GM19351 (cell line): ENCODE data around the gene TSPEAR.

Experiments used
- ATAC-seq: cut with Tn5 transposase; IDR thresholded peaks from one replicate; pipeline ENCODE4 v1.9.1; 2021; ENCODE audit warnings: mild to moderate bottlenecking, moderate library complexity; ENCODE audit not compliant: unreplicated experiment

Gene TSPEAR

GRCh38 chr21:44533891-44534627 lies 177.3 kb downstream of the TSPEAR start:
- ATAC-seq = no peak

- no peak for ATAC-seq
Observed at GRCh38 chr21:44533121-44533890, 178.1 kb downstream of the TSPEAR start.

GRCh38 chr21:44532712-44533111 lies 178.7 kb downstream of the TSPEAR start:
- ATAC-seq = no peak

DNA sequence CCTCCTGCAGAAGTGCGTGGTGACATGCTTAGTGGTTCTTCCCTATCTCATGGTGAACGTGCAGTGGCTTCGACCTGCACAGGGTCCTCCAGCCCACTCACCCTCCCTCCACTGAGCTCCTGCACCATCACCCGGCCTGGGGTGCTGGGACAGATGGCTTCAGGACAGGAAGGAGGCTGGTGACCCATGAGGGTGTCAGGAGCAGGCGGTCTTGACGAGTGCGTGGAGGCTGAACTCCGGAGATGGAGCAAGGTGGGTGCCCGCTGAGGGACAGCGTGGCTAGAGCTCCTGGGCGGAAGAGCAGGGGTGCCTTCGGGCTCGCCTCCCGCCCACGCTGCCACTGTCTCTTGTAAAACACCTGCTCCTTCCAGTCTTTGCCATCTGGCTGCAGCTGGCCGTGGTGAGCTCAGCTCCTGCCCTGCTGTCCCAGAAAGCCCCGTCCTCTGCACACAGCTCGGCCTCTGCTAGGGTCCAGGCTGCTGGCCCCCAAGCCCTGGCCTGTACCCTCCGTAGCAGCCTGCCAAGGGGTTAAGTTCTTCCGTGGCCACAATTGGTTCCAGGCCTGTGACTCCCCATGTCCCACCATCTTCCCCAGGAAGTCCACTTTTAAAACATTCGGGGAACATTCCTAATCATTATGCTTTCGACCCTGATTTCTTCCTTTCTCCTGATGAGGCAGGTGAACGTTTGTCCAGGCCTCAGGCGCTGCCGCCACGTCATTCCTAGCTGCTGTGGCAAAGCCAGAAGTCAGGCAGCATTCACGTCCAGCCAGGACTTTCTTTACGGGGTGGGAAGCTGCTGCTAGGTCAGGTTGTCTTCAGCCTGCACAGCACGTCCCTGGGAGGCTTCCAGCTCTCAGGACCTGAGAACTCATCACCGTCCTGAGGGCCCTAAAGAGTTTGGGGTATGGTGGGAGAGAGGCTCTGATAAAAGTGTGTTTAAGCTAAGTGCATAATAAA lies 179.5 kb downstream of the TSPEAR start:
- no peak for ATAC-seq

DNA sequence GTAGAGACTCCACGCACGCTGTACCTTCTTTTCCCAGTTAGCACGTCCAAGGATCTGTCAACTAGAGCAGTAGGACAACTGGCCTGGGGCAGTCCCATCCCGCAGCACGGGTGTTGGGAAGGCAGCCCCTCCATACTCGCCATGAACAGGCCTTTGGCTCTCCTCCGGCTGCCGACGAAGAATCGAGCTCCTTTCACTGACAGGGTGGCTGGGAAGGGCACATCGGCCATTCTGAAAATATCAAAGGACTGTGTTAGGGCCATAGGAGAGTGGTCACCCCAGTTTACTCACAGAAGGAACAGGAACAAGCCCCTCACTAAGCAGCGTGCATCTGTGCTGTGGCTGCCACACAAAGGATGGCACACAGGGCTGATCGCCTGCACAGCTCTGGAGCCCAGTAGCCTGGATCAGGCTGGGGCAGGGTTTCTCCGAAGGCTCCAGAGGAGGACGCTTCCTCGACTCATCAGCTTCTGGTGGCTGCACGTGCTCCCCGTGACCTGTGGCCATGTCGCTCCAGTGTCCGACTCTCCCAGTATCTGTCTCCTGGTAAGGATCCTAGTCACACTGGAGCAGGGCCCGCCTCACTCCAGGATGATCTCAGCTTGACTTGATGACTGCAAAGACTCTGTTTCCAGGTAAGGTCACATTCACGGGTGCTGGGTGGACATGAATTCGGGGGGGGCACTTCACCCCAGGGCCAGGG lies 180.3 kb downstream of the TSPEAR start:
- ATAC-seq = no peak

- ATAC-seq = no peak
Observed at GRCh38 chr21:44530221-44530902, 181.0 kb downstream of the TSPEAR start.

DNA sequence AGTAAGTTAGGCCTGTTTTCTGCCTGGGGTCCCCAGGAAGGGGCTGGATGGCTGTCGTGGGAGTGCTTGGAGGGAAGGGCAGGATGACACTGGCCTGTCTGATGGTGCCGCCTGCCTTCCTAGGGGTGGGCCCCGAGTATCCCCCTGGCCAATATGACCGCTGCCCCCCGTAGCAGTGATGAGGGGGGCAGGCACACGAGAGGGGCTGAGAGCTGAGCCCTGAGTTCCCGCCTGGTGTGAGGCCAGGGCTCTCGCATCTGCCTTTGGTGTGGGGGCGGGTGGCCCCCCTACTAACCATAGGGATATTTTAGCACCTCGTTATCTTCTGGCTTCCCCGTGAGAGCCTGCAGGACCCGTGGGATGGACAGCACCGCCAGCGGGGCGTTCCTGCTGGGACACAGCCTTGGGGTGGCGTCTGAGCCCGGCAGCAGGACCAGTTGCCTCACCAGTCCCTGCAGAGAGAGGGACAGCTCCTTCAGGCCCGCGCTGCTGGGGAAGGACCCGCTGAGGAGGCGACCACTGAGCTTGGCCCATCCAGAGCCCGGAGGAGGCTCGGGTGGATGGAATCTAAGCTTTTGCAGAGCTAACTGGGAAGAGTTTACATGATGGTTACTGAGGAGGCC lies 181.8 kb downstream of the TSPEAR start:
- ATAC-seq = no peak

GRCh38 chr21:44529011-44529421 lies 182.4 kb downstream of the TSPEAR start:
- no peak for ATAC-seq

GRCh38 chr21:44528634-44528995 lies 182.8 kb downstream of the TSPEAR start:
- ATAC-seq = no peak

DNA sequence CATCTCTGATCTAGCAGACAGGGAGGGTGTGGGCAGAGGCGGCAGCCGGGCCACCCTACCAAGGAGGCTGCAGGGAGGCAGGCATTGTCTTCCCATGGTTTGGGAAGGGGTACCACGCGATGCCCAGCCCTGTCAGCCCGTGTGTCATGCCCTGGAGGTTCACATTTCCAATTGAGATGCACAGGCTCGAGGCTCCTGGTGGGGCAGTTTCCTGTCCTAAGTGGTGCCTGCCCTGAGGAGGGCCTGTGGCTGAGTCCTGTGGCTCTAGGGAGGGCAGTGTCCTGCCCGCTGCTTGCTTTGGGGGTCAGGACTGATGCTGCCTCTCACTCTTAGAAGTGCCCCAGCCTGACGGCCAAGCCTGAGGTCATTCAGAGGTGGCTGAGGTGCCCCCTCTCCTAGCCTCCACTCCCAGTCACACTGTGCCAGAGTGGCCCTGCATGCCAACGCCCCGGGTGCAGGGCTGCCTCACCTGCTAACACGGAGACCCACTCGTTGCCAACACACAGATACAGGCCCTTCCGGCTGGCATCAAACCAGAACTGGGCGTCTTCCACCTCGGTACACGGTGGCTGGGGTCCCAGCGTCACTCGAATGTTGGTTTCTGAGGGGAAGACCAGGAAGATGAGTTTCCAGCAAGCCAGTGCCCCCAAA lies 183.3 kb downstream of the TSPEAR start:
- ATAC-seq = no peak

- ATAC-seq = no peak
Observed at GRCh38 chr21:44527156-44527982, 184.0 kb downstream of the TSPEAR start.

DNA sequence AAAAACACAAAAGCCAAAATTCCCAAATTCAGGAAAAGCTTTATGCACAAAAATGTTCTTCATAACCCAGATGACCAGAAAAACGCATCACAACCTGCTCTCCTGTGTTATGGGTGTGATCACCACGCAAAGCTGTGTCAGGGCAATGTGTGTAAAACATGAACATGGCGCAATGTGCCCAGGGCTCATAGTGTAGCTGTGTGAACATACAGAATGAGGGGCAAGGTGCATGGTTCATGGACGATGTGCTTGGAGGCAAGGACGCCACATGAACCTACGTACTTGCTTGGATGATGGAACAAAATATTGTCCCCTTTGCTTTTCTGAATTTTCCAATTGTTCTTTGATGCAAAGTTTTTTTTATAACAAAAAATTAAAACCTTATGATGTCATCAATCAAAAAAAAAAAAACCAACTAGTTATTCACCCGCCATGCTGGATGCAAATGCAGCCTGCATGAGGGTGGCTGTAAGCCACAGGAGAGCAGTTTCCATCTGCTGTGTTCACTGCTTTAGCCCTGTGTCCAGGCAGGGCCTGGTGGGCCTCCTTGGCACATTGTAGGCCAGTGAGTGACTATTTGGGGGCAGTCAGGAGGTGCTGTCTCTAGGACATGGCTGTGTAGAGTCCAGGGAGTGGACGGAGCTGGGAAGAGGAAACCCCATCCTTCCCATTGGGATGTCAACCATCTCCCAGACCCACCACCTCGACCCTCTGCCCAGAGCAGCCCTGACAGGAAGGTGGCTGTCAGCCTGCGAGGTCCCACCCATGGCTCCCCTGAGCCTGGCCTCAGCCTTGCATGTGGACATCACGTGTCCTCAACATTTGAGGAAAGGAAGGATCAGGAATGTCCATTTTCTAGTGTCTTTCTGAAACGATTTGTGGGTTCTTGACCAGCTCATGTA lies 185.0 kb downstream of the TSPEAR start:
- no peak for ATAC-seq

DNA sequence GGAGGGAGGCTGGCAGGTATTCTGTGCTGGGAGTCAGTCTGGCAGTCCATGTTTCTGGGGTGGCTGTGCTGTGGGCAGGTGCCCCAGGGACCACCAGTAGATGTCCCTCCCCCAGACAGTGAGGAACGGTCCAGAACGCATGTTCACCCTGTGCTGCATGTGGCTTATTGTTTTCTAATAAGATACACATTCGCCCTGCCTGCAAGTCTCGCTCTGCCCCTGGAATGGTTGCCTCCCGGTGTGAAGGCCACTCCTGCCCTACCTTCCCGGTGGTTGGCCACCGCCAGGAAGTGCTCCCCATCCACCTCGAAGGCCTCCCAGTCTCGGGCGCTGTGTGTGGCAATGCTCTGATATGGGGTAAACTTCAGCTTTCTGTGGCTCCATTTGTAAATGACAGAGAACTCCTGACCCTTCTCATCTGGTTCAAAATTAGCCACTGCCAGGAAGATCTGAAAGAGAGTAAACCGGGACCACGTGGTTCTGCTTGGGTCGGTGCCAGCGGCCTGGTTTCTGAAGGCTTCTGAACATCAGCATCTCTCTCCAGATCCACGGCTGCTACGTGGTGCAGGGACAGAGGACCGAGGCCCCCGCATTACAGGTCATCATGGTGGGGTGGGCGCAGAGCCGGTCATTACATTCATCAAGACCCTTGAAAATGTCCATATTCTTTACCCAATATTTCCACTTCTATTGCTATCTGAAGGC lies 185.8 kb downstream of the TSPEAR start:
- ATAC-seq = no peak

DNA sequence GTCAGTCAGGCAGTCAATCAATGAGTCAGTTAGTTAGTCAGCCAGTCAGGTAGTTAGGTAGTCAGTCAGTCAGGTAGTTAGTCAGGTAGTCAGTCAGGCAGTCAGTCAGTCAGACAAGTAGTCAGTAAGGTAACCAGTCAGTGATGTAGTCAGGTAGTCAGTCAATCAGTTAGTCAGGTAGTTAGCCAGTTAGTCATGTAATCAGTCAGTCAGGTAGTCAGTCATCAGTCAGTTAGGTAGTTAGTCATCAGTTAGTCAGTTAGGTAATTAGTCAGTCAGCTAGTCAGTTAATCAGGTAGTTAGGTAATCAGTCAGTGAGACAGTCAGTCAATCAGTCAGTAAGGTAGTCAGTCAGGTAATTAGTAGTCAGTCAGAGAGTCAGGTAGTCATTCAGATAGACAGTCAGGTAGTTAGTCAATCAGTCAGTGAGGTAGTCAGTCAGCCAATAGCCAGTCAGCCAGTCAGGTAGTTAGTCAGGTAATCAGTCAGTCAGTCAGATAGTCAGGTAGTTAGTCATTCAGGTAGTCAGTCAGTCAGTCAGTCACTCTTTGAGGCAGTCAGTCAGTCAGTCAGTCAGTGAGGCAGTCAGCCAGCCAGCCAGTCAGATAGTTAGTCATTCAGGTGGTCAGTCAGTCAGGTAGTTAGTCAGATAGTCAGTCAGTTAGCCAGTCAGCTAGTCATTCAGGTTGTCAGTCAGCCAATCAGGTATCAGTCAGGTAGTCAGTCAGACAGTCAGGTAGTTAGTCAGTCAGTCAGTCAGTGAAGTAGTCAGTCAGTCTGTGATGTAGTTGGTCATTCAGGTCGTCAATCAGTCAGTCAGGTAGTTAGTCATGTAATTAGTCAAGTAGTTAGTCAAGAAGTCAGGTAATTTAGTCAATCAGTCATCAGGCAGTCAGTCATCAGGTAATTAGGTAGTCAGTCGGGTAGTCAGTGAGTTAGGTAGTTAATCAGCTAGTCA lies 186.7 kb downstream of the TSPEAR start:
- ATAC-seq = no peak

DNA sequence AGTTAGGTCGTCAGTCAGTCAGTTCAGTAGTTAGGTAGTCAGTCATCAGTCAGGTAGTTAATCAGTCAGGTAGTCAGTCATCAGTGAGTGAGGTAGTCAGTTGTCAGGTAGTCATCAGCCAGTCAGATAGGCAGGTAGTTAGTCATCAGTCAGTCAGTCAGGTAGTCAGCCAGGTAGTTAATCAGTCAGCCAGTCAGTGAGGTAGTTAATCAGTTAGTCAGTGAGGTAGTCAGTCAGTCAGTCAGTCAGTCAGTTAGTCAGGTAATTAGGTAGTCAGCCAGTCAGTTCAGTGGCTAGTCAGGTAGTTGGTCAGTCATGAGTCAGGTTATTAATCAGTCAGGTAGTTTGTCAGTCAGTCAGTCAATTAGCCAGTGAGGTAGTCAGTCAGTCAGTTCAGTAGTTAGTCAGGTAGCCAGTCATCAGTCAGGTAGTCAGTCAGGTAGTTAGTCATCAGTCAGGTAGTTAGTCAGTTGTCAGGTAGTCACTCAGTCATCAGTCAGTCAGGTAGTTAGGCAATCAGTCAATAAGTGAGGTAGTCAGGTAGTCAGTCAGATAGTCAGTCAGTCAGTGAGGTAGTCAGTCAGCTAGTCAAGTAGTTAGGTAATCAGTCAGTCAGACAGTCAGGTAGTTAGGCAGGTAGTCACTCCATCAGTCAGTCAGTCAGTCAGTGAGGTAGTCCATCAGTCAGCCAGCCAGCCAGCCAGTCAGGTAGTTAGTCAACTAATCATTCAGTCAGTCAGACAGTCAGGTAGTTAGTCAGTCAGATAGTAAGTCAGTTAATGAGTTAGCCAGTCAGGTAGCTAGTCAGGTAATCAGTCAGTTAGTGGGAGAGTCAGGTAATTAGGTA lies 187.6 kb downstream of the TSPEAR start:
- no peak for ATAC-seq
